Bronchial smooth muscle cell (primary cell): ENCODE measurements around the gene GSK3A. TPM values are rescaled to one million over a fixed set of nuclear protein-coding genes. Genes with fewer than 3 reads are reported as not detected.

Experiments
- total RNA-seq: library from RNA; depleted of rRNA; stranded (reverse); fragments of >200 nt; gene quantifications from 2 replicates; pipeline ENCODE4 v1.2.1, GENCODE V29; 2014

Gene GSK3A
- 5.4 and 7.1 TPM in 2 replicates for total RNA-seq

GRCh38 chr19:42242512-42243409 is at the start of gene GSK3A:
Gene GSK3A, minus strand, starts transcription at chr19:42242602. Its CDS starts 137 bp downstream, at chr19:42242465.

DNA sequence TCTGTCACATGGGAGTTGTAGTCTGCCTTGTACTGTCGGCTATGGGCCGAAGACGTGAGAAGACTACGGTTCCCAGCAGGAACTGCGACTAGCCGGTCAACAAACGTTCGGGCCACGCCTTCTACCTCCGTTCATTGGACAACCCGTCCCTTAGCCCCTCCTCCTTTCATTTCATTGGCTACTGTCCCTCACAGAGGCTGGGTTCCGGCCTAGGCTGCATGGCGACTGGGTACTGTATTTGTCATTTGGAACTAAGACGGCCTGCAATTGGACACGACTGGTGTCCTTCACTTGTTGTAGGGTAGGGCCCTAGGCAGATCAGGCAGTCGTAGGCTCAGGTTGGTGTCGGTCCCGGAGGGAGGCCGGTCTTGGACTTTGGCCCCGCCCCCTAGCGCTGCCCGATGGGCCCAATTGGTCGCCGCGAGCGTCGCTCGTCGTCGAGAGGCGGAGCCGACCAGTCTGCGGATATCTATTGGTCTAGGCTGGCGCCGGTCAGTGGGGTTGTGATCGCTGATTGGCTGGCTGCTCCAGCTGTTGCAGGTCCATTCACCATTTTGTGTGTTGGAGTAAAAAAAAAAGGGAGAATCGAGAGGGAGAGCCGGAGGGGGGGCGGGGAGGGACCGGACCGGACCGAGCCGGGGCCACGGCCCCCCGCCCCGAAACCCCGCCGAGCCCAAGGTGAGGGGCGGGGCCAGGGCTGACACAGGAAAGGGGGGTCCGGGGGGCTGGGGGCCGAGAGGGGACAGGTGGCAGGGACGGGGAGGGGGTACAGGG is 26.5 kb upstream of the GSK3A start, which contains the start of gene CIC:
Gene CIC, plus strand, starts transcription at position 549 of the 774 bp plus-strand sequence. CDS start 2,532 bp downstream, outside the sequence.

DNA sequence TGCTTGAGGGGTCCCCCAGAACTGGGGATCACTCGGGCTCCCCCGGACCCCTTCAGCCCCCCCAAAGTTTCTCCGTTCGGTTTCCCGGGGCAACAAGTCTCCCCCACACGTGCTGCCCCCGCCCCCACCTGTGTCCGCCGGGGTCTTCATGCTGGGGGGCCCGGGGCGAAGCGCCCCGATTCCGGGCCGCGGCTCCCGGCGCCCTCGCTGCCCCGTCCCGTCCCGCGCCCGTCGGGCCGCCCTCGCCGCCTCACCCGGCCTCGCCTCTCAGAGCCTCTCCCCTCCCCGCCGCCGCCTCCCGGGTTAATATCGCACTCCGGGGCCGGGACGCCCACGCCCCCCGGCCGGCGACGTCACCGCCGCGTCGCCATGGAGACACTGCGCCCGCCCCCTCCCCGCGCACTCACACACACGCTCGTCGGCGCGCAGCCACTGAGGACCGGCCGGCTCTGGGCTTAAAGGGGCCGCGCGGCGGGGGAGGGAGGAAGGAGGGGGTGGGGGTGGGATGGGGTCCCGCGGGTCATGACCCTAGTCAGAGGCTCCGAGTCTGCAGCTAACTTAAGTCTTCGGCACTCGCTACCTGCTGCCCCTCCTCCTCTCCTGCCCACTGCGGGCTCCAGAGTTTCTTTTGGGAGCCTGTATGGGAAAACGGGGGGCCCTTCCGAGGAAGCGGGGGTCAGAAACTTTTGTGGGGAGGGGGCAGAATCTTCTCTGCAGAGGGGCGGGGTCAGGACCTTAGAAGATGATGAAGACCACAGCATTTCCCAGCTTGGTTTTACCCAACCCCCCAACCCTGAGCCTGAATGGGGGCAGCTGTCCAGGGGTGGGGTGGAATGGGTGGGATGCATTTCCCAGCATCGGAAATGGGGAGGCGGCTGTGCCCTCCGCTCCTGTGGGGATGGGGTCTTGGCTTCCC is 12.7 kb upstream of the GSK3A start, which contains the start of gene ERF:
Gene ERF, minus strand, starts transcription at position 279 of the 916 bp plus-strand sequence. Its CDS starts 129 bp downstream, at position 150.

GRCh38 chr19:42219812-42220750 is 22.3 kb downstream of the GSK3A start, which contains the start of gene ZNF526:
Gene ZNF526, plus strand, starts transcription at chr19:42220312. Its CDS starts 4,092 bp downstream, at chr19:42224404.

GRCh38 chr19:42217520-42218437 is 24.6 kb downstream of the GSK3A start, which contains the start of gene DEDD2:
Gene DEDD2, minus strand, starts transcription at chr19:42217677. Its CDS starts 670 bp downstream, at chr19:42217007.

Other genes with a start within 250 kb of the GSK3A start
- under 0.01 TPM in 1 of 2 replicates, not detected in the other for gene ATP1A3, start 248.4 kb downstream of the GSK3A start, total RNA-seq
- 0.09 TPM in 1 of 2 replicates, not detected in the other for gene GRIK5, start 172.4 kb downstream of the GSK3A start, total RNA-seq
- 6.6 and 8.3 TPM in 2 replicates for gene ZNF574, start 166.4 kb downstream of the GSK3A start, total RNA-seq
- gene POU2F2, start 110.2 kb downstream of the GSK3A start, total RNA-seq: 0.32 TPM in 1 of 2 replicates, not detected in the other
- gene DEDD2, start 24.9 kb downstream of the GSK3A start, total RNA-seq: 5.8 and 13.2 TPM in 2 replicates
- gene ZNF526, start 22.3 kb downstream of the GSK3A start, total RNA-seq: 7.9 and 13.0 TPM in 2 replicates
- 11.3 and 18.7 TPM in 2 replicates for gene ERF, start 12.5 kb upstream of the GSK3A start, total RNA-seq
- 12.5 and 13.9 TPM in 2 replicates for gene CIC, start 26.6 kb upstream of the GSK3A start, total RNA-seq
- 0.09 and 0.16 TPM in 2 replicates for gene PRR19, start 59.5 kb upstream of the GSK3A start, total RNA-seq
- 23.7 and 36.6 TPM in 2 replicates for gene PAFAH1B3, start 60.0 kb upstream of the GSK3A start, total RNA-seq
- gene TMEM145, start 70.7 kb upstream of the GSK3A start, total RNA-seq: not detected in 2 replicates
- 21.0 and 30.6 TPM in 2 replicates for gene MEGF8, start 83.0 kb upstream of the GSK3A start, total RNA-seq
- not detected in 2 replicates for gene CNFN, start 147.7 kb upstream of the GSK3A start, total RNA-seq
- gene LIPE, start 184.8 kb upstream of the GSK3A start, total RNA-seq: 1.1 and 1.6 TPM in 2 replicates
- gene CXCL17, start 200.3 kb upstream of the GSK3A start, total RNA-seq: not detected in 2 replicates